Motor neuron (in vitro differentiated cells): Measurements from ENCODE around the gene ARRB1. TPM values are rescaled to one million over a fixed set of nuclear protein-coding genes. Genes with fewer than 3 reads are reported as not detected.

ENCODE experiments used
- ATAC-seq, 8 experiments: fragments of 200-7000 bp; cut with Tn5 transposase; replicated peaks in 6 of 8; 2 replicates each; pipeline ENCODE4 v1.8.0; 2021; ENCODE audit warnings: mild to moderate bottlenecking in 8 of 8, moderate library complexity in 8 of 8
- H3K27ac ChIP-seq, 2 donors: fragments of 250-450 bp; sonication (Bioruptor Pico); 2 replicates each; pipeline ENCODE4 v1.9.0; 2021; ENCODE audit warnings: antibody characterized with exemption in 2 of 2, mild to moderate bottlenecking in 2 of 2, moderate library complexity in 1 of 2
- H3K4me1 ChIP-seq, 2 donors: fragments of 250-450 bp; sonication (Bioruptor Pico); replicated peaks in 1 of 2; 2 replicates each; pipeline ENCODE4 v1.6.1; 2021; ENCODE audit warnings: antibody characterized with exemption in 2 of 2, mild to moderate bottlenecking in 2 of 2, moderate library complexity in 1 of 2
- H3K4me3 ChIP-seq, 5 donors: fragments of 250-450 bp; sonication (Bioruptor Pico); 2 replicates each; pipeline ENCODE4 v1.9.0; 2021; ENCODE audit warnings: antibody characterized with exemption in 5 of 5, mild to moderate bottlenecking in 5 of 5, moderate library complexity in 4 of 5
- WGBS, 10 experiments: fragments of 450-650 bp; shearing (Covaris generic); methylation state at CpG; one replicate each; pipeline ENCODE4 v1.0.0; 2022; 5-methylcytosine and 5-hydroxymethylcytosine counted together
- in situ Hi-C, 9 experiments: fragments of 400-800 bp; cut with MboI; loops; one replicate each; pipeline ENCODE4 v1.15.0; 2021; ENCODE audit warnings: low sequenced_read_pairs in 9 of 9, low pct_unique_long_range_greater_than_20kb in 2 of 9; ENCODE audit not compliant: unreplicated experiment in 9 of 9
- total RNA-seq, 8 experiments: library from RNA; unstranded; fragments of 300-600 nt; gene quantifications; 2 replicates each; pipeline versions ENCODE4 v1.2.3 to v1.2.4, GENCODE V29; 2022

The ARRB1 gene
- total RNA-seq: 10 to 100 TPM in 5 of 8 experiments, 1 to 10 TPM in 3; 5.6 to 20.3 (median 14.0) TPM

- H3K27ac ChIP-seq: peak within 1 kb of the TSS; percentile 59 to 72
- peaks cover 22 to 29% of the 10 kb centered on the region in 2 donors for H3K4me1 ChIP-seq
Measured at GRCh38 chr11:75351541-75351790, at the start of gene ARRB1. Gene ARRB1 (minus strand): TSS chr11:75351661. CDS start chr11:75351607, 54 bp downstream.

GRCh38 chr11:75400146-75400865 lies 48.8 kb upstream of the ARRB1 start:
- peaks cover 16 to 20% of the 10 kb centered on the region in 2 donors for H3K4me1 ChIP-seq
- in situ Hi-C loops: no loop called here
- peak overlapping the region; percentile 50 to 98 (median 90) for H3K4me3 ChIP-seq
- 0 to 9% (median 0%) methylated on average over 1 to 10 of the region's 11 CpGs for WGBS, 10 experiments
- H3K27ac ChIP-seq: peak overlapping the region; percentile 87 to 96
- ATAC-seq: peak in 2 of 8 experiments; percentile 4 to 6

More at GRCh38 chr11:75351541-75351790, at the start of gene ARRB1:
- peak within 1 kb of the TSS; percentile 36 to 50 (median 44) for H3K4me3 ChIP-seq
- ATAC-seq: peak in 3 of 8 experiments; percentile 67 to 77 (median 76)
- in situ Hi-C loops: no loop called here
- no CpG with 5 or more reads among the region's 38 CpGs for WGBS, 10 experiments

- Histone ChIP-seq H3K4me1 (peaks cover 16 to 20% of the 10 kb centered on the region in 2 donors), H3K27ac (peak within 1 kb of the TSS; percentile 87 to 96), H3K4me3 (peak within 1 kb of the TSS; percentile 50 to 98 (median 90))
- in situ Hi-C loops: loop anchor here in 3 of 9 experiments (25.0 kb wide), 2 partner anchors 112 to 138 kb away; partner anchors contain the start of gene GDPD5 (in 2 of the 3)
- WGBS, 10 experiments: 0 to 2% (median 0%) methylated on average over 1 to 18 of the region's 55 CpGs
- ATAC-seq: peak; percentile 84 to 99 (median 97)
Measured at GRCh38 chr11:75399344-75400145, 48.1 kb upstream of the ARRB1 start, which contains the start of gene RPS3. Gene RPS3 (plus strand): TSS chr11:75399518. CDS start chr11:75399548, 30 bp downstream.

GRCh38 chr11:75398906-75399305 lies 47.4 kb upstream of the ARRB1 start:
- ATAC-seq: no peak
- WGBS, 10 experiments: 32 to 100% (median 64%) methylated on average over 1 to 8 of the region's 8 CpGs; no CpG with 5 or more reads in 3 of the 10 experiments
- peaks cover 16 to 20% of the 10 kb centered on the region in 2 donors for H3K4me1 ChIP-seq
- H3K27ac ChIP-seq: no peak overlapping the region
- H3K4me3 ChIP-seq: peak overlapping the region in 3 of 5 donors; percentile 90 to 98 (median 98)
- in situ Hi-C loops: loop anchor here in 3 of 9 experiments (25.0 kb wide), 2 partner anchors 112 to 138 kb away; partner anchors contain the start of gene GDPD5 (in 2 of the 3)

GRCh38 chr11:75394085-75394840 lies 42.8 kb upstream of the ARRB1 start:
- Histone ChIP-seq H3K4me3 (no peak overlapping the region), H3K4me1 (peaks cover 0 to 3% of the 10 kb centered on the region in 2 donors), H3K27ac (no peak overlapping the region)
- in situ Hi-C loops: loop anchor here in 3 of 9 experiments (25.0 kb wide), 2 partner anchors 107 to 143 kb away; partner anchors contain the start of gene GDPD5 (in 2 of the 3)
- ATAC-seq: peak in 6 of 8 experiments; percentile 27 to 95 (median 72)
- WGBS, 10 experiments: 29 to 100% (median 58%) methylated on average over 1 to 8 of the region's 8 CpGs

- peaks cover 0 to 7% of the 10 kb centered on the region in 2 donors for H3K4me1 ChIP-seq
- no peak overlapping the region for H3K4me3 ChIP-seq
- no peak for ATAC-seq
- no peak overlapping the region for H3K27ac ChIP-seq
- WGBS, 10 experiments: 38 to 93% (median 93%) methylated on average over 3 to 5 of the region's 7 CpGs; no CpG with 5 or more reads in 7 of the 10 experiments
- in situ Hi-C loops: loop anchor here (10.0 to 25.0 kb wide), 5 partner anchors 95 to 147 kb away; partner anchors contain the start of gene GDPD5 (in 2 of the 9)
Measured at GRCh38 chr11:75389925-75390324, 38.5 kb upstream of the ARRB1 start.

- in situ Hi-C loops: loop anchor here (10.0 to 25.0 kb wide), 5 partner anchors 94 to 148 kb away; partner anchors contain the start of gene GDPD5 (in 2 of the 9)
- WGBS, 10 experiments: 0 to 94% (median 80%) methylated on average over 1 to 4 of the region's 11 CpGs; no CpG with 5 or more reads in 5 of the 10 experiments
Measured at GRCh38 chr11:75389276-75389605, 37.8 kb upstream of the ARRB1 start.

GRCh38 chr11:75388386-75389275 lies 37.2 kb upstream of the ARRB1 start:
- in situ Hi-C loops: loop anchor here (10.0 to 25.0 kb wide), 5 partner anchors 94 to 149 kb away; partner anchors contain the start of gene GDPD5 (in 2 of the 9)
- peak; percentile 68 to 84 (median 82) for ATAC-seq
- Histone ChIP-seq H3K27ac (no peak overlapping the region), H3K4me1 (peaks cover 0 to 7% of the 10 kb centered on the region in 2 donors), H3K4me3 (no peak overlapping the region)
- 0 to 83% (median 14%) methylated on average over 1 to 6 of the region's 9 CpGs; no CpG with 5 or more reads in 2 of the 10 experiments for WGBS, 10 experiments

More at GRCh38 chr11:75389276-75389605, 37.8 kb upstream of the ARRB1 start:
- H3K4me3 ChIP-seq: no peak overlapping the region
- H3K27ac ChIP-seq: no peak overlapping the region
- H3K4me1 ChIP-seq: peaks cover 0 to 7% of the 10 kb centered on the region in 2 donors
- ATAC-seq: no peak

- Histone ChIP-seq H3K4me3 (no peak overlapping the region), H3K4me1 (peaks cover 0 to 7% of the 10 kb centered on the region in 2 donors), H3K27ac (no peak overlapping the region)
- WGBS, 10 experiments: 38 to 100% (median 78%) methylated on average over 2 to 3 of the region's 3 CpGs; no CpG with 5 or more reads in 2 of the 10 experiments
- in situ Hi-C loops: loop anchor here (10.0 to 25.0 kb wide), 5 partner anchors 93 to 149 kb away; partner anchors contain the start of gene GDPD5 (in 2 of the 9)
- ATAC-seq: no peak
Measured at GRCh38 chr11:75387736-75388294, 36.4 kb upstream of the ARRB1 start.

GRCh38 chr11:75386942-75387630 lies 35.6 kb upstream of the ARRB1 start:
- peak in 2 of 8 experiments; percentile 53 to 66 for ATAC-seq
- WGBS, 10 experiments: 24 to 100% (median 57%) methylated on average over 1 to 3 of the region's 3 CpGs; no CpG with 5 or more reads in 3 of the 10 experiments
- in situ Hi-C loops: loop anchor here (10.0 to 25.0 kb wide), 5 partner anchors 92 to 150 kb away; partner anchors contain the start of gene GDPD5 (in 2 of the 9)
- H3K4me3 ChIP-seq: no peak overlapping the region
- no peak overlapping the region for H3K27ac ChIP-seq
- H3K4me1 ChIP-seq: peaks cover 0 to 7% of the 10 kb centered on the region in 2 donors
